GM12878 (cell line): ENCODE data around the gene C1QBP. TPM values are rescaled to one million over a fixed set of nuclear protein-coding genes. Genes with fewer than 3 reads are reported as not detected.
A peak's percentile ranks its signal among the peaks of the same experiment; 100 is the strongest.

ENCODE experiments used
- ATAC-seq: fragments of 200-7000 bp; cut with Tn5 transposase; 3 replicates; pipeline ENCODE4 v1.9.1; 2020; ENCODE audit warnings: mild to moderate bottlenecking, moderate library complexity
- BruUV-seq: library from RNA; stranded (reverse); fragments of 400-500 nt; replicated peaks from 2 replicates; lab custom pipeline; 2021; lab: Mats Ljungman, UMichigan
- CTCF ChIA-PET: fragments of 300-600 bp; sonication (Branson Sonifier 250); formaldehyde crosslinking; extraction: SDS; loops from one replicate; lab custom pipeline; 2021; ENCODE audit warnings: inconsistent platforms; lab: Yijun Ruan, JAX
- POLR2A ChIA-PET: fragments of 350-600 bp; formaldehyde crosslinking; extraction: SDS; loops from one replicate; lab custom pipeline; 2021; ENCODE audit warnings: inconsistent platforms; lab: Charles Lee
- RAD21 ChIA-PET: fragments of 300-600 bp; sonication (Branson Sonifier 250); formaldehyde crosslinking; loops from one replicate; lab custom pipeline; 2023; ENCODE audit warnings: antibody characterized with exemption; ENCODE audit not compliant: unreplicated experiment; lab: Charles Lee
- SMC1A ChIA-PET: fragments of 300-600 bp; sonication (Branson Sonifier 250); formaldehyde crosslinking; loops from one replicate; lab custom pipeline; 2023; ENCODE audit not compliant: unreplicated experiment, uncharacterized antibody; lab: Charles Lee
- DNase-seq: peaks from one replicate; pipeline ENCODE4 v3.0.0-alpha.2; 2011; ENCODE audit warnings: low read depth, low spot score
- FAIRE-seq: peaks from 3 replicates; lab custom pipeline; 2011; peaks lifted over from hg19 to GRCh38; lab: Jason Lieb, UNC
- H2AFZ ChIP-seq: 2 replicates; pipeline ENCODE4 v1.6.0; 2011; ENCODE audit warnings: low read depth, low read length, control low read depth; ENCODE audit not compliant: control insufficient read depth
- H3K27ac ChIP-seq: 2 replicates; pipeline ENCODE4 v1.5.1; 2011; ENCODE audit warnings: control low read depth; ENCODE audit not compliant: control insufficient read depth, insufficient read depth
- H3K27me3 ChIP-seq, 2 experiments: replicated peaks in 1 of 2; 2 replicates each; pipeline versions ENCODE4 v1.6.0 to v1.6.1; 2011; ENCODE audit warnings: low read length in 1 of 2; ENCODE audit not compliant: control insufficient read depth in 2 of 2, insufficient read depth in 2 of 2
- H3K36me3 ChIP-seq, 2 experiments: 2 replicates each; pipeline ENCODE4 v1.5.1; 2011; ENCODE audit warnings: low read length in 1 of 2; ENCODE audit not compliant: control insufficient read depth in 2 of 2, insufficient read depth in 2 of 2
- H3K4me1 ChIP-seq: 2 replicates; pipeline ENCODE4 v1.6.1; 2011; ENCODE audit warnings: mild to moderate bottlenecking, low read length, moderate library complexity, mixed read lengths; ENCODE audit not compliant: control insufficient read depth, insufficient read depth
- H3K4me2 ChIP-seq: 2 replicates; pipeline ENCODE4 v1.6.0; 2011; ENCODE audit warnings: control low read depth; ENCODE audit not compliant: control insufficient read depth, insufficient read depth
- H3K4me3 ChIP-seq: fragments of 200-600 bp; sonication (generic); 2 replicates; pipeline ENCODE4 v1.5.1; 2016
- H3K79me2 ChIP-seq: 2 replicates; pipeline ENCODE4 v1.6.0; 2011; ENCODE audit warnings: low read length; ENCODE audit not compliant: control insufficient read depth, insufficient read depth
- H3K9ac ChIP-seq: 2 replicates; pipeline ENCODE4 v1.8.0; 2011; ENCODE audit warnings: low read length, control low read depth, mixed read lengths; ENCODE audit not compliant: control insufficient read depth, insufficient read depth
- H3K9me3 ChIP-seq: replicated peaks from 3 replicates; pipeline ENCODE4 v1.5.1; 2011; ENCODE audit warnings: mild to moderate bottlenecking, low read length; ENCODE audit not compliant: control insufficient read depth, insufficient read depth
- H4K20me1 ChIP-seq: 2 replicates; pipeline ENCODE4 v1.6.0; 2011; ENCODE audit not compliant: control insufficient read depth, insufficient read depth
- ELK1 ChIP-seq: IDR thresholded peaks from 2 replicates; pipeline ENCODE4 v1.6.1; 2012; ENCODE audit warnings: low read depth, low read length, improper control_type of control experiment
- KDM1A ChIP-seq: fragments of 200-600 bp; sonication (generic); IDR thresholded peaks from 2 replicates; pipeline ENCODE4 v1.6.1; 2016; ENCODE audit warnings: borderline replicate concordance
- POU2F2 ChIP-seq: IDR thresholded peaks from 3 replicates; pipeline ENCODE4 v1.6.1; 2011; ENCODE audit warnings: low read depth, mild to moderate bottlenecking, low read length, borderline replicate concordance
- RELB ChIP-seq: fragments of 450-650 bp; IDR thresholded peaks from 2 replicates; pipeline ENCODE4 v1.6.1; 2017; ENCODE audit warnings: low read depth, mild to moderate bottlenecking, moderate library complexity
- SMARCA5 ChIP-seq: fragments of 450-650 bp; IDR thresholded peaks from 2 replicates; pipeline ENCODE4 v1.6.1; 2017; ENCODE audit warnings: mild to moderate bottlenecking
- TAF1 ChIP-seq: IDR thresholded peaks from 2 replicates; pipeline ENCODE4 v1.6.1; 2011; ENCODE audit warnings: mild to moderate bottlenecking, low read depth, low read length, borderline replicate concordance
- WGBS: methylation state at CpG from one replicate; pipeline ENCODE4 v1.1.6; 2016; ENCODE audit warnings: low lambda C conversion rate; ENCODE audit not compliant: insufficient replicate concordance, insufficient coverage; ENCODE audit errors: missing lambda C conversion rate; 5-methylcytosine and 5-hydroxymethylcytosine counted together
- in situ Hi-C: fragments of 300-500 bp; cut with MboI; formaldehyde crosslinking; loops from 9 replicates; pipeline ENCODE4 v1.14.3; 2018; ENCODE audit warnings: mixed read lengths
- intact Hi-C: fragments of 100-400 bp; cut with micrococcal nuclease; formaldehyde crosslinking; loops from one replicate; pipeline ENCODE4 v1.14.2; 2022; ENCODE audit not compliant: unreplicated experiment
- polyA plus RNA-seq, 11 experiments: library from polyadenylated mRNA; depleted of rRNA in 4 of 11; unstranded in 6 of 11; stranded (reverse) in 5 of 11; fragments of >200 nt; fragmentation: Nextera tagmentation in 4 of 11; fragmentation: Illumina TruSeq in 1 of 11; extraction: Ambion mirVana in 4 of 11; extraction: Trizol in 1 of 11; gene quantifications; 1 replicate in 1 of 11; 2 replicates in 10 of 11; pipeline versions ENCODE4 v1.2.1 to v1.2.3, GENCODE V29; 2011 to 2016; ENCODE audit warnings: inconsistent platforms in 2 of 11, missing spikeins in 2 of 11, low read depth in 1 of 11
- total RNA-seq, 4 experiments: library from RNA; depleted of rRNA in 3 of 4; stranded (reverse); fragments of >200 nt in 3 of 4; fragmentation: Illumina TruSeq in 1 of 4; extraction: Trizol in 1 of 4; gene quantifications; 2 replicates each; pipeline versions ENCODE4 v1.2.1 to v1.2.3, GENCODE V29; 2013 to 2021

The C1QBP gene
- total and polyA plus RNA-seq, 10 of the 15 experiments (the other 5 are each of a cell fraction or from before 2014, with no cell fraction given): 124 to 989 (median 429) TPM

- CTCF ChIA-PET: interaction anchor here (0.6 to 4.5 kb wide), 42 partner anchors 9 to 530 kb away, joined by 3 to 55 read pairs (median 5); partner anchors contain the start of genes DERL2, MIS12, NUP88 and SPAG7
Observed at GRCh38 chr17:5439446-5439764, 450 bp upstream of the C1QBP start.

More at GRCh38 chr17:5439446-5439764, 450 bp upstream of the C1QBP start:
- peak overlapping the region; percentile 66 for H3K27ac ChIP-seq
- ChIA-PET SMC1A (interaction anchor here (0.8 to 2.9 kb wide), 13 partner anchors 16 to 376 kb away, joined by 3 to 12 read pairs (median 4); partner anchors contain the start of gene ZNF232), RAD21 (interaction anchor here (0.6 to 2.8 kb wide), 13 partner anchors 21 to 361 kb away, joined by 3 to 17 read pairs (median 3); partner anchors contain the start of genes DERL2, MIS12, NUP88 and RPAIN), POLR2A (interaction anchor here (1.0 to 1.4 kb wide), 6 partner anchors 10 to 145 kb away, joined by 3 to 13 read pairs (median 5); partner anchors contain the start of genes DHX33, NLRP1, NUP88 and RPAIN)
- H3K27me3 ChIP-seq: no peaks in the 10 kb centered on the region
- peaks cover 9% of the 10 kb centered on the region; the same call in 1 of the 2 replicates for H3K4me1 ChIP-seq
- BruUV-seq: no TSS peak
- 0% methylated on average over 1 of the region's 1 CpG for WGBS
- peaks cover 18 to 27% of the 10 kb centered on the region in 2 experiments for H3K36me3 ChIP-seq
- 0 out of 2 replicates have a peak overlapping the region, but pooled peaks have one; percentile 20 for H3K4me3 ChIP-seq
- no peak for ATAC-seq
- H2AFZ ChIP-seq: peak overlapping the region; percentile 82
- no peaks in the 10 kb centered on the region for H4K20me1 ChIP-seq
- in situ Hi-C loops (no loop called here), intact Hi-C loops (loop anchor here (1.0 to 5.0 kb wide), 2 partner anchors 190 to 242 kb away; no protein-coding TSS in a partner anchor)
- FAIRE-seq: no peak
- no peak for TF ChIP-seq POU2F2
- no peak for TF ChIP-seq TAF1
- TF ChIP-seq RELB: 0 out of 2 replicates have a peak, but pooled peaks have one; percentile 8
- TF ChIP-seq ELK1: no peak
- no peak for TF ChIP-seq KDM1A
- TF ChIP-seq SMARCA5: no peak
- peaks cover 38% of the 10 kb centered on the region for H3K79me2 ChIP-seq
- no peaks in the 10 kb centered on the region for H3K9me3 ChIP-seq
- peak overlapping the region; percentile 83 for H3K4me2 ChIP-seq
- no peak for DNase-seq
- peak overlapping the region; percentile 66 for H3K9ac ChIP-seq
